ENCODE data around the gene REV1.

REV1 gene

DNA sequence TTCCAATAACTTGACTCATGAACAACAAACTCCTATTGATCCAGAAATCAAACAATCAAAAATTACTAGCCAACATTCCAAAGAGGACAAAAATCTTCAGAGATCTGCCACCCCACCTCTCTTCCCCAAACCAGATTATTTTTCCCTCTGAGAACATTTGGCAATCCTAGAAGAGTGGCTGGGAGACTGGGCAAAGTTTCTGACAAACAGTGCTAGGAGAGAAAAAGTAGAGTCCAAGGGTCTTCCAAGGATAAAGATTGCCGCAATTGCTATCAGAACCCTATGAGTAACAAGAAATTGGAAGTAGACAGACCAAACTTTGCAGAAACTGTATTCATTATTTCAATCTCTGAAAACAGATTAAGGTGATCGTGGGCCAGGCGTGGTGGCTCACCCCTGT lies 22.4 kb downstream of the REV1 start:
- peaks cover 86% of the 10 kb centered on the region for H3K79me2 ChIP-seq (ENCODE audit: insufficient read depth, low read length)
- no peak overlapping the region for H3K9ac ChIP-seq (ENCODE audit: low read depth, low read length)
- H3K4me1 ChIP-seq (ENCODE audit: insufficient read depth, low read length) = no peaks in the 10 kb centered on the region
- H3K27me3 ChIP-seq (ENCODE audit: insufficient read depth, low read length, poor library complexity) = no peaks in the 10 kb centered on the region
- TF ChIP-seq, protein P1, sequence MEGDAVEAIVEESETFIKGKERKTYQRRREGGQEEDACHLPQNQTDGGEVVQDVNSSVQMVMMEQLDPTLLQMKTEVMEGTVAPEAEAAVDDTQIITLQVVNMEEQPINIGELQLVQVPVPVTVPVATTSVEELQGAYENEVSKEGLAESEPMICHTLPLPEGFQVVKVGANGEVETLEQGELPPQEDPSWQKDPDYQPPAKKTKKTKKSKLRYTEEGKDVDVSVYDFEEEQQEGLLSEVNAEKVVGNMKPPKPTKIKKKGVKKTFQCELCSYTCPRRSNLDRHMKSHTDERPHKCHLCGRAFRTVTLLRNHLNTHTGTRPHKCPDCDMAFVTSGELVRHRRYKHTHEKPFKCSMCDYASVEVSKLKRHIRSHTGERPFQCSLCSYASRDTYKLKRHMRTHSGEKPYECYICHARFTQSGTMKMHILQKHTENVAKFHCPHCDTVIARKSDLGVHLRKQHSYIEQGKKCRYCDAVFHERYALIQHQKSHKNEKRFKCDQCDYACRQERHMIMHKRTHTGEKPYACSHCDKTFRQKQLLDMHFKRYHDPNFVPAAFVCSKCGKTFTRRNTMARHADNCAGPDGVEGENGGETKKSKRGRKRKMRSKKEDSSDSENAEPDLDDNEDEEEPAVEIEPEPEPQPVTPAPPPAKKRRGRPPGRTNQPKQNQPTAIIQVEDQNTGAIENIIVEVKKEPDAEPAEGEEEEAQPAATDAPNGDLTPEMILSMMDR (IDR thresholded peaks at IDR 0.05; ENCODE audit: borderline replicate concordance, extremely low read depth, low read length, poor library complexity, severe bottlenecking) = no peak
- TF ChIP-seq EZH2 (IDR thresholded peaks at IDR 0.05; ENCODE audit: borderline replicate concordance, low read depth, low read length, severe bottlenecking) = no peak
- peaks cover 15% of the 10 kb centered on the region for H3K36me3 ChIP-seq (ENCODE audit: insufficient read depth, low read length)
- H3K27ac ChIP-seq (ENCODE audit: low read length) = no peak overlapping the region
- no peak overlapping the region for H3K4me3 ChIP-seq (ENCODE audit: low read depth in 1 of 2, low read length in 2 of 2)
- DNase-seq (no peak), ATAC-seq (ENCODE audit: insufficient read depth, low read depth) (no peak)
- H3K4me2 ChIP-seq (ENCODE audit: insufficient read depth, low read length) = no peak overlapping the region
- H2AFZ ChIP-seq (ENCODE audit: low read depth, low read length) = no peak overlapping the region
- H4K20me1 ChIP-seq (ENCODE audit: insufficient read depth, low read length) = peaks cover 48% of the 10 kb centered on the region; the same call in 1 of the 2 replicates
- no peaks in the 10 kb centered on the region for H3K9me3 ChIP-seq (ENCODE audit: insufficient read depth, low read length, severe bottlenecking)

DNA sequence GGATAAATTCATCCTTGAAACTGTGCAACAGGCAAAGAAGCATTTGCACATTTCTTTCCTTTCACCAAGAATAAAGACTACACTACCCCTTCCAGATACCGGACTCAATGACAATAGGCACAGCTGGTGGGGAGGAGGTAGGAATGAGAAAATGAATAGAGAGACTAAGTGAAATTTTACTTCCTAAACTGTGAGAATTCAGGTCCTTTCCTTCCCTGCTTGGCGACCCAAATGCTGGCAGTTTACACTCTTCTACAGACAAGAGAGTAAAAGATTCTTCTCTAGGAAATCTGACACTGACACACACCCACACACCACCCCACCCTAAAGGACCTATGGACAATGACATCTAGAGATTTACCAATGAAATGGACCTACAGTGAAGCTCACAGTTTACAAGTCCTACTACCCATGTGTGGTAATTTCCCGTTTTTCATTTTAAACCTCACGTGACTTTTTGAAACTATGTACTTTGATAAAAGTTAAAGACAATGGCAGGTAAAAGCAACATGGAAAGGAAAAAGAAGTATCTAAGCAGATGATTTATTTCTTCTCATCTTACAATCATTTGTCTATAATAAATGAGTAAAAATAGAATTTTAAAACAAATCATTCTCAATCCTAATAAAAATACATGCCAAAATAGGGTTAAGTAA lies 27.9 kb downstream of the REV1 start:
- H2AFZ ChIP-seq (ENCODE audit: low read depth, low read length) = no peak overlapping the region
- peaks cover 15% of the 10 kb centered on the region; the same call in 1 of the 2 replicates for H4K20me1 ChIP-seq (ENCODE audit: insufficient read depth, low read length)
- ATAC-seq (ENCODE audit: insufficient read depth, low read depth) = no peak
- no peak overlapping the region for H3K9ac ChIP-seq (ENCODE audit: low read depth, low read length)
- no peaks in the 10 kb centered on the region for H3K27me3 ChIP-seq (ENCODE audit: insufficient read depth, low read length, poor library complexity)
- H3K4me2 ChIP-seq (ENCODE audit: insufficient read depth, low read length) = no peak overlapping the region
- no peak for TF ChIP-seq EZH2 (IDR thresholded peaks at IDR 0.05; ENCODE audit: borderline replicate concordance, low read depth, low read length, severe bottlenecking)
- TF ChIP-seq, protein P1 (IDR thresholded peaks at IDR 0.05; ENCODE audit: borderline replicate concordance, extremely low read depth, low read length, poor library complexity, severe bottlenecking) = no peak
- peaks cover 61% of the 10 kb centered on the region for H3K36me3 ChIP-seq (ENCODE audit: insufficient read depth, low read length)
- H3K27ac ChIP-seq (ENCODE audit: low read length) = no peak overlapping the region
- no peaks in the 10 kb centered on the region for H3K4me1 ChIP-seq (ENCODE audit: insufficient read depth, low read length)
- H3K4me3 ChIP-seq (ENCODE audit: low read depth in 1 of 2, low read length in 2 of 2) = no peak overlapping the region
- no peak for DNase-seq
- H3K9me3 ChIP-seq (ENCODE audit: insufficient read depth, low read length, severe bottlenecking) = no peaks in the 10 kb centered on the region
- peaks cover 62% of the 10 kb centered on the region for H3K79me2 ChIP-seq (ENCODE audit: insufficient read depth, low read length)

- Histone ChIP-seq H3K36me3 (ENCODE audit: insufficient read depth, low read length) (peaks cover 84% of the 10 kb centered on the region), H4K20me1 (ENCODE audit: insufficient read depth, low read length) (peaks cover 4% of the 10 kb centered on the region; the same call in 1 of the 2 replicates), H3K4me2 (ENCODE audit: insufficient read depth, low read length) (no peak overlapping the region), H2AFZ (ENCODE audit: low read depth, low read length) (no peak overlapping the region), H3K27ac (ENCODE audit: low read length) (no peak overlapping the region), H3K4me3 (ENCODE audit: low read depth in 1 of 2, low read length in 2 of 2) (no peak overlapping the region), H3K9me3 (ENCODE audit: insufficient read depth, low read length, severe bottlenecking) (no peaks in the 10 kb centered on the region), H3K9ac (ENCODE audit: low read depth, low read length) (no peak overlapping the region), H3K27me3 (ENCODE audit: insufficient read depth, low read length, poor library complexity) (no peaks in the 10 kb centered on the region), H3K79me2 (ENCODE audit: insufficient read depth, low read length) (peaks cover 60% of the 10 kb centered on the region), H3K4me1 (ENCODE audit: insufficient read depth, low read length) (no peaks in the 10 kb centered on the region)
- TF ChIP-seq, protein P1 (IDR thresholded peaks at IDR 0.05; ENCODE audit: borderline replicate concordance, extremely low read depth, low read length, poor library complexity, severe bottlenecking) = no peak
- ATAC-seq (ENCODE audit: insufficient read depth, low read depth) (no peak), DNase-seq (no peak)
These were observed 31.3 kb downstream of the REV1 start for GRCh38 chr2:99458529-99458928.
